ENCODE results near the gene ORMDL2. TPM values are rescaled to one million over a fixed set of nuclear protein-coding genes. Genes with fewer than 3 reads are reported as not detected.

ORMDL2 gene
- total and polyA plus RNA-seq, 2 experiments from 2014 or later: 18.0 to 55.1 TPM

DNA sequence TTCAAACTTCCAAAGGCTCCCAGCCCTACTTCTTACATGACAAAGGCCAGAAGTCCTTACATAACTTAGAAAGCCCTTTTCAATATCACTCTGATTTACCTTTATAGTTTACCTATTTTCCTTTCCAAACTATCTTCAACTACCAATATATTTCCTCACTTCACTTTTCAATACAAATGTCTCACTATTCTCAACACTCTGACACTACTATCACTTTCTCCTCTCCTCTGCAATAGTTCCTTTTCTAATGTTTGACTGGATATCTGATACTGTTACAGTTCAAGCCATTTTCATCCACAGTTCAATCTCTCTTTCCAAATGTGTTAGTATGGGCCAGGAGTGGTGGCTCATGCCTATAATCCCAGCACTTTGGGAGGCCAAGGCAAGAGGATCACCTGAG is 3.6 kb upstream of the ORMDL2 start:
- H3K27ac Mint-ChIP-seq: peak overlapping the region; percentile 66; the same call in 1 of the 2 replicates
- H3K27me3 ChIP-seq (ENCODE audit: insufficient read depth): no peaks in the 10 kb centered on the region
- peaks cover 50% of the 10 kb centered on the region for H3K4me1 ChIP-seq (ENCODE audit: insufficient read depth)
- ATAC-seq: no peak
- peak overlapping the region; percentile 28 for H3K4me3 ChIP-seq
- peak; percentile 72 for DNase-seq (ENCODE audit: low spot score)
- H3K9me2 ChIP-seq (ENCODE audit: insufficient read depth): no peaks in the 10 kb centered on the region
- H3K9me3 Mint-ChIP-seq: no peaks in the 10 kb centered on the region
- peaks cover 55% of the 10 kb centered on the region for H4K20me1 ChIP-seq (replicated peaks; ENCODE audit: insufficient read depth)
- peak overlapping the region; percentile 69 for H3K4me2 ChIP-seq
- peak overlapping the region; percentile 41 for H3K4me3 Mint-ChIP-seq
- peaks cover 6% of the 10 kb centered on the region; the same call in 1 of the 2 replicates for H3F3A ChIP-seq (replicated peaks; ENCODE audit: low read depth)
- H3K27me3 Mint-ChIP-seq (ENCODE audit: insufficient read depth, low read depth, poor library complexity): peaks cover 2% of the 10 kb centered on the region
- no peak for TF ChIP-seq STAT1 (IDR thresholded peaks at IDR 0.05; ENCODE audit: unreplicated experiment)
- TF ChIP-seq, protein P1, sequence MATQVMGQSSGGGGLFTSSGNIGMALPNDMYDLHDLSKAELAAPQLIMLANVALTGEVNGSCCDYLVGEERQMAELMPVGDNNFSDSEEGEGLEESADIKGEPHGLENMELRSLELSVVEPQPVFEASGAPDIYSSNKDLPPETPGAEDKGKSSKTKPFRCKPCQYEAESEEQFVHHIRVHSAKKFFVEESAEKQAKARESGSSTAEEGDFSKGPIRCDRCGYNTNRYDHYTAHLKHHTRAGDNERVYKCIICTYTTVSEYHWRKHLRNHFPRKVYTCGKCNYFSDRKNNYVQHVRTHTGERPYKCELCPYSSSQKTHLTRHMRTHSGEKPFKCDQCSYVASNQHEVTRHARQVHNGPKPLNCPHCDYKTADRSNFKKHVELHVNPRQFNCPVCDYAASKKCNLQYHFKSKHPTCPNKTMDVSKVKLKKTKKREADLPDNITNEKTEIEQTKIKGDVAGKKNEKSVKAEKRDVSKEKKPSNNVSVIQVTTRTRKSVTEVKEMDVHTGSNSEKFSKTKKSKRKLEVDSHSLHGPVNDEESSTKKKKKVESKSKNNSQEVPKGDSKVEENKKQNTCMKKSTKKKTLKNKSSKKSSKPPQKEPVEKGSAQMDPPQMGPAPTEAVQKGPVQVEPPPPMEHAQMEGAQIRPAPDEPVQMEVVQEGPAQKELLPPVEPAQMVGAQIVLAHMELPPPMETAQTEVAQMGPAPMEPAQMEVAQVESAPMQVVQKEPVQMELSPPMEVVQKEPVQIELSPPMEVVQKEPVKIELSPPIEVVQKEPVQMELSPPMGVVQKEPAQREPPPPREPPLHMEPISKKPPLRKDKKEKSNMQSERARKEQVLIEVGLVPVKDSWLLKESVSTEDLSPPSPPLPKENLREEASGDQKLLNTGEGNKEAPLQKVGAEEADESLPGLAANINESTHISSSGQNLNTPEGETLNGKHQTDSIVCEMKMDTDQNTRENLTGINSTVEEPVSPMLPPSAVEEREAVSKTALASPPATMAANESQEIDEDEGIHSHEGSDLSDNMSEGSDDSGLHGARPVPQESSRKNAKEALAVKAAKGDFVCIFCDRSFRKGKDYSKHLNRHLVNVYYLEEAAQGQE (IDR thresholded peaks at IDR 0.05; ENCODE audit: unreplicated experiment): no peak
- TF ChIP-seq CTCF (conservative IDR thresholded peaks at IDR 0.05; ENCODE audit: low read depth in 2 of 2): no peak
- TF ChIP-seq EZH2 (IDR thresholded peaks at IDR 0.05; ENCODE audit: low read depth, unreplicated experiment): no peak
- TF ChIP-seq ETS1 (IDR thresholded peaks at IDR 0.05): no peak
- TF ChIP-seq EZH2phosphoT487 (IDR thresholded peaks at IDR 0.05; ENCODE audit: unreplicated experiment): no peak
- no peak for TF ChIP-seq NANOG (IDR thresholded peaks at IDR 0.05; ENCODE audit: borderline replicate concordance)
- no peak for TF ChIP-seq ZNF114 (CRISPR knock-in tag; IDR thresholded peaks at IDR 0.05)
- TF ChIP-seq ZNF331 (CRISPR knock-in tag; IDR thresholded peaks at IDR 0.05; ENCODE audit: low read depth): no peak
- no peak for TF ChIP-seq POLR2AphosphoS5 (IDR thresholded peaks at IDR 0.05; ENCODE audit: low read depth)
- H3K4me1 Mint-ChIP-seq: peaks cover 39% of the 10 kb centered on the region
- no peak overlapping the region for H2AFZ ChIP-seq
- H3K79me2 ChIP-seq (replicated peaks; ENCODE audit: insufficient read depth): peaks cover 92% of the 10 kb centered on the region
- H3K36me3 ChIP-seq (ENCODE audit: insufficient read depth): peaks cover 3% of the 10 kb centered on the region; the same call in 1 of the 2 replicates
- H3K36me3 Mint-ChIP-seq (ENCODE audit: low read depth): peaks cover 24% of the 10 kb centered on the region
- peak overlapping the region; percentile 78; the same call in 1 of the 2 replicates for H3K27ac ChIP-seq (ENCODE audit: low read depth)
